ENCODE measurements around the gene OR51L1. TPM values are rescaled to one million over a fixed set of nuclear protein-coding genes. Genes with fewer than 3 reads are reported as not detected.

OR51L1 gene
- total RNA-seq, 1 donor from 2014 or later: not detected

DNA sequence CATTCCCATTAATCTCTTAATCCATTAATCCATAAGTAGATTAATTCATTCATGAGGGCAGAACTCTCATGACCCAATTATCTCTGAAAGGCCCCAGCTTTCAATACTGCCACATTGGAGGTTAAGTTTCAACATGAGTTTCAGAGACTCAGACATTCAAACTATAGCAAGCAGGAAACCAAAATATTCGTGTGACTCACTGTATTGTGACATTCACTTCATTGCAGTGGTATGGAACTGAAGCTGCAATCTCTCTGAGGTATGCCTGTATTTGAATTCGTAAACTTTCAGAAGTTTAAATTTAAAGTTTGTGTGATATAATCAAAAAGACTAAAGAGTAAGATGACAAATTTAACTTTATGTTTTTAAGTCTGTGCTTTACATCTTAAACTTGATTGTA is 48.7 kb downstream of the OR51L1 start:
- intact Hi-C loops (cut with DNase I): no loop called here
- no peak for DNase-seq (ENCODE audit: low spot score)

DNA sequence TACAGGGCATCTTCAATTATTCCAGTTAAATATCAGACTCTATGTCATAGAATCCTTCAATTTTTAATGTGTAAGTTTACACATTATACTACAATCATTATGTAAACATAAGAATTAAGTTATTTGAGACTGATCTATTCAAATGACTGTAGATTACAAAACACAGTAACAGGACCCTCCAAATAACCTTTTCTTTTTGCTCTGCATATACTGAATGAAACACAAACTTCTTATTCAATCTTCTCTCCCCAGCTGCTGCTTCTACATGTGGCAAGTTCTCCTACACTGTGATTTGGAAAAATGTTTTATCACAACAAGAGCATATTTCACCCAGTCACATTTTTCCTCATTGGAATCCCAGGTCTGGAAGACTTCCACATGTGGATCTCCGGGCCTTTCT is 51.6 kb downstream of the OR51L1 start, which contains the start of gene OR52J3:
Gene OR52J3 (plus strand): TSS at position 301 of the 400 bp plus-strand sequence. CDS start 0 bp downstream, at position 301.
- intact Hi-C loops (cut with DNase I): no loop called here

DNA sequence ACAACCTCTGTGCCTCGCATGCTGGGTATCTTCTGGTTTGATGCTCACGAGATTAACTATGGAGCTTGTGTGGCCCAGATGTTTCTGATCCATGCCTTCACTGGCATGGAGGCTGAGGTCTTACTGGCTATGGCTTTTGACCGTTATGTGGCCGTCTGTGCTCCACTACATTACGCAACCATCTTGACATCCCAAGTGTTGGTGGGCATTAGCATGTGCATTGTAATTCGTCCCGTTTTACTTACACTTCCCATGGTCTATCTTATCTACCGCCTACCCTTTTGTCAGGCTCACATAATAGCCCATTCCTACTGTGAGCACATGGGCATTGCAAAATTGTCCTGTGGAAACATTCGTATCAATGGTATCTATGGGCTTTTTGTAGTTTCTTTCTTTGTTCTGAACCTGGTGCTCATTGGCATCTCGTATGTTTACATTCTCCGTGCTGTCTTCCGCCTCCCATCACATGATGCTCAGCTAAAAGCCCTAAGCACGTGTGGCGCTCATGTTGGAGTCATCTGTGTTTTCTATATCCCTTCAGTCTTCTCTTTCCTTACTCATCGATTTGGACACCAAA is 52.2 kb downstream of the OR51L1 start:
- no peak for DNase-seq (ENCODE audit: low spot score)
- intact Hi-C loops (cut with DNase I): no loop called here

More for the DNA sequence above, 51.6 kb downstream of the OR51L1 start, which contains the start of gene OR52J3:
- DNase-seq (ENCODE audit: low spot score): no peak

Other genes with a start within 250 kb of the OR51L1 start
- not detected for gene OR51F1, start 224.9 kb upstream of the OR51L1 start, total RNA-seq
- not detected for gene OR52R1, start 190.5 kb upstream of the OR51L1 start, total RNA-seq
- gene OR51F2, start 173.5 kb upstream of the OR51L1 start, total RNA-seq: not detected
- gene OR51S1, start 145.6 kb upstream of the OR51L1 start, total RNA-seq: not detected
- gene OR51T1, start 113.0 kb upstream of the OR51L1 start, total RNA-seq: not detected
- gene OR51A7, start 91.1 kb upstream of the OR51L1 start, total RNA-seq: not detected
- gene OR51G2, start 75.5 kb upstream of the OR51L1 start, total RNA-seq: not detected
- not detected for gene OR51G1, start 70.5 kb upstream of the OR51L1 start, total RNA-seq
- not detected for gene OR51A4, start 47.2 kb upstream of the OR51L1 start, total RNA-seq
- gene OR51A2, start 39.1 kb upstream of the OR51L1 start, total RNA-seq: not detected
- gene OR52J3, start 51.7 kb downstream of the OR51L1 start, total RNA-seq: not detected
- gene OR52E2, start 64.8 kb downstream of the OR51L1 start, total RNA-seq: not detected
- not detected for gene OR52E1, start 74.7 kb downstream of the OR51L1 start, total RNA-seq
- gene OR52A5, start 143.5 kb downstream of the OR51L1 start, total RNA-seq: not detected
- not detected for gene OR52A1, start 159.9 kb downstream of the OR51L1 start, total RNA-seq
- not detected for gene OR51V1, start 205.8 kb downstream of the OR51L1 start, total RNA-seq
- 1,223 TPM for gene HBB, start 232.2 kb downstream of the OR51L1 start, total RNA-seq
- 4.4 TPM for gene HBD, start 239.6 kb downstream of the OR51L1 start, total RNA-seq

All from cardiac septum (tissue), 1 donor.